SJCRH30 (cell line): Measurements from ENCODE around the gene TNK1. TPM values are rescaled to one million over a fixed set of nuclear protein-coding genes. Genes with fewer than 3 reads are reported as not detected.

Source experiments
- DNase-seq, 2 experiments: peaks; one replicate each; pipeline ENCODE4 v3.0.0-alpha.2; 2015 to 2020
- H3K27ac ChIP-seq: fragments of 250-450 bp; sonication (Bioruptor Pico); 2 replicates; pipeline ENCODE4 v1.5.1; 2020; ENCODE audit warnings: mild to moderate bottlenecking, moderate library complexity
- H3K27me3 ChIP-seq: fragments of 250-450 bp; sonication (Bioruptor Pico); 2 replicates; pipeline ENCODE4 v1.5.1; 2020; ENCODE audit warnings: mild to moderate bottlenecking, moderate library complexity
- H3K36me3 ChIP-seq: fragments of 250-450 bp; sonication (Bioruptor Pico); 2 replicates; pipeline ENCODE4 v1.5.1; 2020; ENCODE audit warnings: mild to moderate bottlenecking, moderate library complexity
- H3K4me1 ChIP-seq: fragments of 250-450 bp; sonication (Bioruptor Pico); 2 replicates; pipeline ENCODE4 v1.5.1; 2020; ENCODE audit warnings: mild to moderate bottlenecking, moderate library complexity
- H3K4me3 ChIP-seq: fragments of 250-450 bp; sonication (Bioruptor Pico); 2 replicates; pipeline ENCODE4 v1.5.1; 2020; ENCODE audit warnings: mild to moderate bottlenecking, moderate library complexity
- H3K9me3 ChIP-seq: fragments of 250-450 bp; sonication (Bioruptor Pico); replicated peaks from 2 replicates; pipeline ENCODE4 v1.5.1; 2020; ENCODE audit warnings: mild to moderate bottlenecking, moderate library complexity
- total RNA-seq: library from RNA; depleted of rRNA; stranded (reverse); fragments of >200 nt; shearing (Covaris generic); gene quantifications from 2 replicates; pipeline ENCODE4 v1.2.3, GENCODE V29; 2014; rRNA removed

Gene TNK1
- total RNA-seq, 1 experiment from 2014 or later, result not detected

DNA sequence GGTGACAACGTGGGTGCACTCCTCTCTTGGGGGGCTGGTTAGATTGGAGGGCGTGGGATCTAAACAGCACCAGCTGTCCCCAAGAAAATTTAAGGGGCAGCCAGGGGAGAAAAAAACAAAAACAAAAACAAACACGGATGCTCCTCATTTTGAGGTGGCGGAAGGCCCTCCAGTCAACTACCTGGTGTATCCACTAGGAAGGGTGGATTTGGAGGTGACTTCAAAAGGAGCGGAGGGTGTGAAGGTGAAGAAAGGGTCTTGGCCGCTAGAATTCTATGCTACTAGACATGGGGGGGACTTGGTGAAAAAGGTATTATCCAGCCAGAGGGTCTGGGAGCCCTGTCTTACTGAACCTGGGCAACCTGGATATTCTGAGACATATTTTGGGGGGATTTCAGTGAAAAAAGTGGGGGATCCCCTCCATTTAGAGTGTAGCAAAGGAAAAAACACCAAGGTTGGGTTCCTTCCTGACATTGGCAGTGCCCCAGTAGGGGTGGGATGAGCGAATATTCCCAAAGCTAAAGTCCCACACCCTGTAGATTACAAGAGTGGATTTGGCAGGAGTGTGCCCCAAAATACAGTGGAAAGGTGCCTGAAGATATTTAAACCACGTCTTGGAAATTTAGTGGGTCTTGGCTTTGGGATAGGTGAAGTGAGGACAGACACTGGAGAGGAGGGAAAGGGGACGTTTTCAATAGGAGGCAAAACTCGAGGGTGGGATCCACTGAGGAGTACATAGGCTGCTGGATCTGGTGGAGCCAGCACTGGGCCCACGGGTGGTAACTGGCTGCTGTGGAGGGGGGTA, 58.0 kb downstream of the TNK1 start:
- Histone ChIP-seq H3K36me3 (no peaks in the 10 kb centered on the region), H3K9me3 (no peaks in the 10 kb centered on the region), H3K4me3 (peak overlapping the region; percentile 71; the same call in 1 of the 2 replicates), H3K4me1 (peaks cover 7% of the 10 kb centered on the region), H3K27ac (no peak overlapping the region), H3K27me3 (no peaks in the 10 kb centered on the region)
- DNase-seq, result no peak

Other genes with a start within 250 kb of the TNK1 start
- gene ASGR1, start 201.7 kb upstream of the TNK1 start, total RNA-seq, result 0.79 and 0.84 TPM in 2 replicates
- 1.9 and 3.9 TPM in 2 replicates for gene DLG4, start 161.3 kb upstream of the TNK1 start, total RNA-seq
- gene ACADVL, start 161.2 kb upstream of the TNK1 start, total RNA-seq, result 44.6 and 64.2 TPM in 2 replicates
- 33.4 and 39.0 TPM in 2 replicates for gene DVL2, start 146.6 kb upstream of the TNK1 start, total RNA-seq
- gene PHF23, start 141.6 kb upstream of the TNK1 start, total RNA-seq, result 28.7 and 30.9 TPM in 2 replicates
- 139 and 141 TPM in 2 replicates for gene GABARAP, start 138.6 kb upstream of the TNK1 start, total RNA-seq
- 36.1 and 36.9 TPM in 2 replicates for gene CTDNEP1, start 129.4 kb upstream of the TNK1 start, total RNA-seq
- 39.6 and 43.8 TPM in 2 replicates for gene ELP5, start 128.9 kb upstream of the TNK1 start, total RNA-seq
- 0.25 and 0.34 TPM in 2 replicates for gene CLDN7, start 118.6 kb upstream of the TNK1 start, total RNA-seq
- 1.3 and 1.5 TPM in 2 replicates for gene SLC2A4, start 99.4 kb upstream of the TNK1 start, total RNA-seq
- not detected in 2 replicates for gene YBX2, start 86.5 kb upstream of the TNK1 start, total RNA-seq
- gene EIF5A, start 73.5 kb upstream of the TNK1 start, total RNA-seq, result 339 and 372 TPM in 2 replicates
- gene GPS2, start 65.7 kb upstream of the TNK1 start, total RNA-seq, result 32.2 and 39.7 TPM in 2 replicates
- gene NEURL4, start 51.8 kb upstream of the TNK1 start, total RNA-seq, result 18.7 and 19.7 TPM in 2 replicates
- gene ACAP1, start 44.6 kb upstream of the TNK1 start, total RNA-seq, result 0.20 and 0.67 TPM in 2 replicates
- gene KCTD11, start 28.9 kb upstream of the TNK1 start, total RNA-seq, result 1.7 and 2.6 TPM in 2 replicates
- not detected in 2 replicates for gene TMEM95, start 25.9 kb upstream of the TNK1 start, total RNA-seq
- gene PLSCR3, start 13.4 kb downstream of the TNK1 start, total RNA-seq, result 5.9 and 6.7 TPM in 2 replicates
- gene TMEM256, start 23.0 kb downstream of the TNK1 start, total RNA-seq, result 62.4 and 71.8 TPM in 2 replicates
- 5.0 and 6.8 TPM in 2 replicates for gene NLGN2, start 26.8 kb downstream of the TNK1 start, total RNA-seq
- not detected in 2 replicates for gene SPEM1, start 39.2 kb downstream of the TNK1 start, total RNA-seq
- not detected in 2 replicates for gene SPEM2, start 44.5 kb downstream of the TNK1 start, total RNA-seq
- not detected in 2 replicates for gene SPEM3, start 47.8 kb downstream of the TNK1 start, total RNA-seq
- 0.10 and 0.53 TPM in 2 replicates for gene TMEM102, start 54.3 kb downstream of the TNK1 start, total RNA-seq
- gene FGF11, start 58.4 kb downstream of the TNK1 start, total RNA-seq, result 4.0 and 5.0 TPM in 2 replicates
- gene CHRNB1, start 64.0 kb downstream of the TNK1 start, total RNA-seq, result 33.3 and 36.9 TPM in 2 replicates
- 4.7 and 5.3 TPM in 2 replicates for gene ZBTB4, start 98.5 kb downstream of the TNK1 start, total RNA-seq
- gene SLC35G6, start 100.4 kb downstream of the TNK1 start, total RNA-seq, result not detected in 2 replicates
- 27.7 and 32.0 TPM in 2 replicates for gene POLR2A, start 103.3 kb downstream of the TNK1 start, total RNA-seq
- not detected in 2 replicates for gene TNFSF12, start 168.0 kb downstream of the TNK1 start, total RNA-seq
- 0.40 and 0.41 TPM in 2 replicates for gene TNFSF13, start 177.7 kb downstream of the TNK1 start, total RNA-seq
- gene SENP3, start 180.8 kb downstream of the TNK1 start, total RNA-seq, result 63.8 and 73.6 TPM in 2 replicates
- 0.18 TPM in 1 of 2 replicates, not detected in the other for gene CD68, start 198.5 kb downstream of the TNK1 start, total RNA-seq
- gene MPDU1, start 202.8 kb downstream of the TNK1 start, total RNA-seq, result 44.1 and 49.9 TPM in 2 replicates
- 0.10 and 0.30 TPM in 2 replicates for gene SOX15, start 209.0 kb downstream of the TNK1 start, total RNA-seq
- 30.2 and 30.6 TPM in 2 replicates for gene FXR2, start 233.8 kb downstream of the TNK1 start, total RNA-seq
- 17.3 and 17.6 TPM in 2 replicates for gene SAT2, start 246.7 kb downstream of the TNK1 start, total RNA-seq
- 0.14 and 0.38 TPM in 2 replicates for gene SHBG, start 249.0 kb downstream of the TNK1 start, total RNA-seq